ENCODE measurements around the gene SCNN1B. TPM values are rescaled to one million over a fixed set of nuclear protein-coding genes. Genes with fewer than 3 reads are reported as not detected.
"Not testable (repeated sequence)": the region's sequence is repeated elsewhere in the genome, so short reads cannot be mapped to it uniquely, and the experiment has no call there.

Gene SCNN1B, protein sequence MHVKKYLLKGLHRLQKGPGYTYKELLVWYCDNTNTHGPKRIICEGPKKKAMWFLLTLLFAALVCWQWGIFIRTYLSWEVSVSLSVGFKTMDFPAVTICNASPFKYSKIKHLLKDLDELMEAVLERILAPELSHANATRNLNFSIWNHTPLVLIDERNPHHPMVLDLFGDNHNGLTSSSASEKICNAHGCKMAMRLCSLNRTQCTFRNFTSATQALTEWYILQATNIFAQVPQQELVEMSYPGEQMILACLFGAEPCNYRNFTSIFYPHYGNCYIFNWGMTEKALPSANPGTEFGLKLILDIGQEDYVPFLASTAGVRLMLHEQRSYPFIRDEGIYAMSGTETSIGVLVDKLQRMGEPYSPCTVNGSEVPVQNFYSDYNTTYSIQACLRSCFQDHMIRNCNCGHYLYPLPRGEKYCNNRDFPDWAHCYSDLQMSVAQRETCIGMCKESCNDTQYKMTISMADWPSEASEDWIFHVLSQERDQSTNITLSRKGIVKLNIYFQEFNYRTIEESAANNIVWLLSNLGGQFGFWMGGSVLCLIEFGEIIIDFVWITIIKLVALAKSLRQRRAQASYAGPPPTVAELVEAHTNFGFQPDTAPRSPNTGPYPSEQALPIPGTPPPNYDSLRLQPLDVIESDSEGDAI
- not detected for polyA plus RNA-seq (2013, experiment 1 of 2; ENCODE audit: insufficient read length)
- 0.11 TPM for polyA plus RNA-seq (2013, experiment 2 of 2; ENCODE audit: insufficient read length)

DNA sequence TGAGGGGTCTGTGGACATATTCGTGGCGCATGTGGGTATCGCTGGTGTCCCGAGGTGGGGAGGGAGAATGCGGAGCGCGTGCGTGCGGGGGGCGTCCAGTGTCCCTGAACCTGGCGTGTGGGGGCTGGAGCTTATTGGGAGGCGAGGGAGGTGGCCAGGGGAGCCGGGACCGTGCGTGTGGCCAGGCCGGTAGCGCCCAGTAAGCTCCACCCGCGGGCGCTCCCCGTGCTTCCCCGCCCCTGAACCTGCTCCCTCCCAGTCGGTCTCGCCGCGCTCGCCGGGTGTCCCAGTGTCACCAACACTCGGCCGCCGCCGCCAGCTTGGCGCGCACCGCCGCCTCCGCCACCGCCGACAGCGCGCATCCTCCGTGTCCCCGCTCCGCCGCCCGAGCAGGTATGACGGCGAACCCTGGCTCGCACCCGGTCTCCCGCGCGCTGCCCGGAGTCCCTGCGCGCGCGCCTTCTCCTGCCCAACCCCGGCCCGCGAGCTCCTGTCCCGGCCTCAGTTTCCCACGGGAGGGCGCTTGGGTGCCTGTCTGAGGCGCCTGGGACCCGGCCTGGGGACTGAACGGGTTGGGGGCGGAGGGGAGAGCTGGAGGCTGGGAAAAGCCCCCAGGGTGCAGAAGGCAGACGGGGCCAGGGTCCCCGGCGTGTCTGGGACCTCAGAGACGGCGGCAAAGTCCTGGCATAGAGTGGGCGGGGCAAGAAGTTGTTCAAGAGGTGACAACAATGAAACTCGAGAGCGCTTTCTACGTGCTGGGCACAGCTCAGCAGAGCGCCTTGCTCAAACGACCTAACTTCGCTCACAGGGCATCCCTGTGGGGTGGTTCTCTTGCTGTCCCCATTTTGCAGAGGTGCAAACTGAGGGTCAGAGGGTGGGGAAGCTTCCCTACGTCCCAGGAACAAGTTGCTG lies at the start of gene SCNN1B:
TSS of gene SCNN1B (plus strand) at position 258 of the 912 bp plus-strand sequence. CDS start 46,298 bp downstream, outside the sequence.
- no peak for DNase-seq

DNA sequence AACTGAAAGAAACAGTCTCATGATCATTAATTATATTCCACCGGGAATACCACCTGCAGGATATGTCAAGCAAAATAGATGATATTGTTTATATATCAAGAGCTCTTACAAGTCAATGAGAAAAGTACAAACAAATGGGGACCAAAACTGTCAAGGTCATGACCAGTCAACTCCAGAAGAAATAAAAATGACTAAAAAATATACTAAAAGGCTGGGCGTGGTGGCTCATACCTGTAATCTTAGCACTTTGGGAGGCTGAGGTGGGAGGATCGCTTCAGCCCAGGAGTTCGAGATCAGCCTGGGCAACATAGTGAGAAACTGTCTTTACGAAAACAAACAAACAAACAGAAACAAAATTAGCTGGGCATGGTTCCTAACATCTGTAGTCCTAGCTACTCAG lies 49.8 kb upstream of the SCNN1B start:
- DNase-seq: no peak

DNA sequence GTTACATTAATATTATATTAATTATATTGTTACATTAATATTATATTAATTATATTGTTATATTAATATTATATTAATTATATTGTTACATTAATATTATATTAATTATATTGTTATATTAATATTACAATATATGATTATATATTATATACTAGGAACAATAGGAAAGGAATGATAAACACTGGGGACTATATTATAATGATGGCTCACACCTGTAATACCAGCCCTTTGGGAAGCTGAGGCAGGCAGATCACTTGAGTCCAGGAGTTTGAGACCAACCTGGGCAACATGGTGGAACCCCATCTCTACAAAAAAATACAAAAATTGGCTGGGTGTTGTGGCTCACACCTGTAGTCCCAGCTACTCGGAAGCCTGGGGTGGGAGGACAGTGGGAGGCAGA lies 48.5 kb upstream of the SCNN1B start:
- not testable (repeated sequence) for DNase-seq

DNA sequence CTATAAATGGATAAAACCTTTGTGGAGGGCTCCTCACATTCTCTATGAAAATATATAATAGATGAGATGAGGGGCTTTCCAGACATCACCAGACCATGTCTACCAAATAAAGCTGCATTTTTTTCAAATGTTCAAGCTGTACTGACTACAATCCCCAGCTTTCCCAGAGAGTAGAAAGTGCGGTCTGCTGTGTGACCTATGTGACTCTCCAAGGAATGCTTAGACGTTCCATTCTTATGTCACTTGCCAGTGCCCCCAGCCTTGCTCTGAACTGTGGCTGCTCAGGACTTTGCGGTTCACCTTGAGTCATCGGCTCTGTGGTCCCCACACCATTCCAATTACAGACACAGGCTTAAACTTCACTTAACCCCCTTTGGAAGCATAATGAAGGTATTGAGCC lies 47.8 kb upstream of the SCNN1B start:
- peak; percentile 44 for DNase-seq

DNA sequence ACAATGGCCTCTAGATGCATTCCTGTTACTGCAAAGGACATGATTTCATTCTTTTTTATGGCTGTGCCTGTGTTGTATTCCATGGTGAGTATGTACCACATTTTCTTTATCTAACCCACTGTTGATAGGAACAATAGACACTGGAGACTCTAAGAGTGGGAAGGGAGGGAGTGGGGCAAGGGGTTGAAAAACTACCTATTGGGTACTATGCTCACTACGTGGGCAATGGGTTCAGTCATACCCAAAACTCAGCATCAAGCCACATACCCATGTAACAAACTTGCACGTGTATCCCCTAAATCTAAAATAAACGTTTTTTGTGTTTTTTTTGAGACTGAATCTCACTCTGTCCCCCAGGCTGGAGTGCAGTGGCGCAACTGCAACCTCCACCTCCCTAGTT lies 47.1 kb upstream of the SCNN1B start:
- no peak for DNase-seq

DNA sequence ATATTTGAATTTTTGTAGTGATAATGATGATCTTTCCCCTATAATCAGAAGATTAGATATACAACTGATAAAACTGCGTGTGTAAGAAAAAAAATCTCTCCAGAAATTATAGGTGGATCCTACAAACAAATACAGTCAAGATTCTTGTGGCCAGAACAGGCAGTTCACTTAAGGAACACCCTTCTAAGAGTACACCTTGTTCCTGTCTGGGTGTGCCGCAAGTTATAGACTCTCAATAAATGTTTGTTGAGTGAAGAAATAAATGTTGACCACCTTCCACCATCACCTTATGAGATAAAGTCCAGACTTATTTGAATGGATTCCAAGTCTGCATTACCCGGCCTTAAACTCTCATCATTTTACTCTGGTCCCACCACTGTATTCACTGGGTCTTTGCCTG lies 45.7 kb upstream of the SCNN1B start:
- DNase-seq: no peak

DNA sequence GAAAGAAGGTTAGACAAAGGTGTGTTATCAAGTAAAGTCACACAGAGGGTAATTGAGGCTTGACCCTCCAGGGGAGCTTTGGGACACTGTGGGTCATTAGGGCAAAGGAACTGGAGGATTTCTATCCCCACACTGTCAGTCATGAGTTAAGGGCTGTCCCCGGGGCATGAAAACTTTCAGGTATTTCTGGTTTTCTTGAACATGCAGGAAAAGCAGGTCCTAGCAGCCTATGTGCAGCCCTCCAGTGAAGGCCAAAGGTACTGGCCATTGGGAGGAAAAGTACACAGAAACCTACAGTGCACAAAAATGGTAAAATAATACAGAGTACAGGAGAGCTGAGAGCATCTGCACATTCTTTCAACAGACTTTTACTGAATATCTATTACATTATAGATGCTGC lies 44.4 kb upstream of the SCNN1B start:
- no peak for DNase-seq

DNA sequence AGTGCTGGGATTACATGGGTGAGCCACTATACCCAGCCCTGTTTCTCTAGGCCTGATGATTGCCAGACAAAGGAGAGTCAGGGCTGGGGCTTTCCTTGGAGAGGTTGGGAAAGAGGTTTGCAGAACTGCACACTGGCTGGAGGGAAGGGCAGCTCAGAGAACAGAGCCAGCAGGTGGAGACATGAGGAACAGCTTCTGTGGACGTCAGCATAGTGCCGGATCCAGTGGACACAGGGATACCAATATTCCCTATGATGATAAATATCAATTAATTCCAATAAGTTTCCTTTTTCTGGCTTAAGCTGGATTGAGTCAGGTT lies 43.2 kb upstream of the SCNN1B start:
- DNase-seq: no peak

DNA sequence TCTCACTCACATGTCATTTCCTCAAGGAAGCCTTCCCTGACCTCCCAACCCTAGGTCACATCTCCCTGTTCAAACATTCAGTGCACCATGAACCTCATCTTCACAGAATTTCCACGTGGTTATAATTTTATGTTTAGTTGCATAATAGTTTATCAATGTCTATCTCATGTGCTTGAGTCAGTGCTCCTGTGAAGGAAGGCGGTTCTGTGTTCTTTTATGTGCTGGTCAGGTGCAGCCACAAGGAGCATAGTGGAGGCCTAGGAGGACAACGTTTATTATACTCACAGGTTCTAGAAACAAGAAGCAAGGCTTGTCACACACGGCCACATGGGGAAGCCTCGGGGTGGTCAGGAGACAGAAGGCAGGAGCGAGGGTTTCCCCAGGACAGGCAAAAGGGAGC lies 34.5 kb upstream of the SCNN1B start:
- DNase-seq: no peak

DNA sequence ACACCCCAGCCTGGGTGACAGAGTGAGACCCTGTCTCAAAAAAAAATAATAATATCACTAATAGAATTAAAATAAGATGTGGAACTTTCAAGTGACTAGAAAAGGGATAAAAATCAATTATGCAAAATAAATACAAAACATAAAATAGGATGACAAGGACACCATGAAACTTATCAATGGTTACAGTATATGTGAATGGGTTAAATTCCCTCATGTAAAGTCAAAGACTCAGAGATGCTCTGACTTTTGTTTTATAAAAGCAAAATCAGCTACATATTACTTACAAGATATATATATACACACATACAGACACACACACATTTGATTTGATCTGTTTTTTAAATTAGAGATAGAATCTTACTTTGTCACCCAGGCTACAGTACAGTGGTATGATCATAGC lies 33.5 kb upstream of the SCNN1B start:
- no peak for DNase-seq

DNA sequence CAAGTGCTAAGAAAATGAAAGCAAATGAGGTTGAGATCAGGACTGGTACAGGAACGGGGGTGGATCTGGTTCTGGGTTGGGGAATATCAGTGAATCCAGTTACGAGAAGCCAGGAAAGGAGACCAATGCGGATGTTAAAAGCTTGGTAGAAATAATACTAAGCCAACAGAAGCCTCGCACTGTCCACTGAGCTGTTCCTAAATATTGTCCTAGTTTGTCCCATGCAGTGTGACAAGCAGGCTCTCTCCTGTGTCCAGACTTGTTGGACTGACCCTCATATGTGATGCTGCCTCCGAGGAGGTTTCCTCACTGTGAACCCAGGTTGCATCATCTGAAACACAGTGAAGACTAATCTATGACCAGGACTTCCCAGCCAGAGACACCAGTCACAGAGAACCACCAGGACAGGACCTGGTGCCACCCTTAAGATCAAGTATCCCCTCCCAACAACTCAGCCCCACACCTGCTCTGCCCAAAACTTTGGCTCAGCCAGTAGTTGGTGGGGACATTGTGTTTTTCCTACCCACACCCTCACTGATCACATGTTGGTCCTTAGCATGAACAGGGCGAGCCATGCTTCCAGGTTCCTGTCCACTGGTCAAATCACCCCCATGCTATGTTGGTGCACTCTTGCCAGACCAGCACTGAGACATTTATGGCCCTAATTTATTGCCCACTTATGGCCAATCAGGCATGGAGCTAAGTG lies 32.7 kb upstream of the SCNN1B start:
- no peak for DNase-seq

DNA sequence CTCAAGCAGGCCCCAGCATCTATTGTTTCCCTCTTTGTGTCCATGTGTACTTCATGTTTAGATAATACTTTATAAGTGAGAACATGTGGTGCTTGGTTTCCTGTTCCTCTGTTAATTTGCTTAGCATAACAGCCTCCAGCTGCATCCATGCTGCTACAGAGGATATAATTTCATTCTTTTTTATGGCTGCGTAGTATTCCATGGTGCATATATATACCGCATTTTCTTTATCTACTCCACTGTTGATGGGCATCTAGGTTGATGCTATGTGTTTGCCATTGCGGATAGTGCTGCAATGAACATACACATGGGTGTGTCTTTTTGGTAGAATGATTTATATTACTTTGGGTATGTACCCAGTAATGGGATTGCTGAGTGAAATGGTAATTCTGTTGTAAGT lies 31.4 kb upstream of the SCNN1B start:
- DNase-seq: no peak

DNA sequence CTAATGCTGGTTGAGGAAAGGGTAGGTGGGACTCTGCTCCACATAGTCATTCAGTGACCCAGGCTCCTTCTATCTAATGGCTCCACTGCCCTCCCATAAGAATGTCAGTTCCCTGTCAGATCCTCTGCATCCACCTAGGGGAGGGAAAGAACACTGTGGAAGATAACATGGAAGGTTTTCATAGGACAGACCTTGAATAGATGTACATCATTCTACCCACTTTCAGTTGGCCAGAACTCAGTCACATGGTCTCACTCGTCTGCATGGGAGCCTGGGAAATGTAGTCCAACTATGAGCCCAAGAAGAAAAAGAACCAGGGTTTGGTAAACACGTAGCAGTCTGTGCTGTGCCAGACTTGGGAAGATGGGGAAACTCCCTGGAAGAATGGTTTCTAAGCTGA lies 27.1 kb upstream of the SCNN1B start:
- no peak for DNase-seq

DNA sequence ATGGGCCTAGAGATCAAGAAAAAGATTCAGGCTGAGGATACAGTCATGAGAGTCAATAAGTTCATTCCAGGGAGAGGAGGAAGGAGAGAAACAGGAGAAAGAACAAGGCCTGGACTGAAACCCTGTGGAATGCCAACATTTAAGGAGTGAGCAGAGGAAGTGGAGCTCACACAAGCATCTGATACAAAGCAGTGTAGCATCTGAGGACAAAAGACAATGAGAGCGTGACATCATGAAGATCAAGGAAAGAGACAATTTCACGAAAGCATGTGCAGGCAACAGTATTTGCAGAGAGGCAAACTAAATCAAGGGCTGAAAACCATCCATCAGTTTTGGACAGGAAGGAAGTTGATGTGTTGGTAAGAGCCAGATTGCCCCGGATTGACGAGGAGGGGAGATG lies 25.3 kb upstream of the SCNN1B start:
- no peak for DNase-seq

DNA sequence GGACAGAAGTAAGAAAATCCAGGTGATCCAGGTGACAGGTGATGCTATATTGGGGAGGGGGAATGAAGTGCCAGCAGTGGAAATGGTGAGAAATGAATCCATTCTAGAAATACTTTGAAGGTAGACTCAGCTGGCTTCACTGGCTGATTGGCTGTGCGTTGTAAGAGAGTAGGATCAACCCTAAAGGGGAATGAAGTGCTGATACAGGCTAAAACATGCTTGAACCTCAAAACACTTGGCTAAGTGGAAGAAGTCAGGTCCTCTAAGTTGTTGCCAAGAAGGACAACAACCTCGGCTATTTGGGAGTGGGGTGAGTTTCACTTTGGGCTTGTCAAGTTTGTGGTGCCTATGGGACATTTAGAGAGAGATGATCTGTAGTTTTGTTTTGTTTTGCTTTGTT lies 24.1 kb upstream of the SCNN1B start:
- DNase-seq: no peak

DNA sequence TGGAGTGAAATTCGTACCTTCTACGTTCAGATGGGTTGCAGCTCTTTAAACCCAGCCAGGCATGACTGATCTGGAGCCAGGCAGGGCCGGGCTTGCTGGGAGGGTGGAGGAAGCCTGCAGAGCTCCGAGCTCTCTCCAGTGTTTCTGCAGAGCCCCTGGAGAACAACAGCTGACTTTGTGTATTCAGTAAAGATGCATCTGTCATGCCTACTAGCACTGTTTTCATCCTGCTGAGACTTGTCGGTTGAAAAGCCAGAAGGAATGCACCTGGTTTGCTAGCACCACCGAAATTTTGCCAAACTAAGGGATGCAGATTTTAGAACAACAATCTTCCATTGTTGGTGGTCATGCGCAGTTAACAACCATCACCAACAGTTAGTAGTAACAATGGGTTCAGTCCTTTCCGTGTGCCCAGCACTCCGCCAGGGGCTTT lies 22.4 kb upstream of the SCNN1B start:
- DNase-seq: no peak

DNA sequence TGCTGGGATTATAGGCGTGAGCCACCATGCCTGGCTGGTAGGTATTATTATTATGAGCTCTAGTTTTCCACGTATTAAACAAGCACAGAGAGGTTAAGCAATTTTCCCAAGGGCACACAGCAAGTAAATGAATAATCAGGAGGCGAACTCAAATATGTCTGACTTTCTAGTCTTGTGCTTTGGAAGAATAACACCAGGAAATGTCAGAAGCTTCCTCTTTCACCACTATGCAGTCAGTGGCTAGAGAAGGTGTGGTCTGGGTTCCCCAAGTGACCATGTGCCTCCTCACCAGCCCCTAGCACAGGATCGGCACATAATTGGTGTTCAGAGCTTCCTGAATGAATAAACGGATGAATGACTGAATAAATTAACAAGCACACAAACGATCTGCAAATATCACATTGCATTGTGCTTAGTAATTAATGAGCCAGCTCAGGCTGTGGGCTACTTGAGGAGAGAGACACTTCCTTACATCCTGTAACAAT lies 21.6 kb upstream of the SCNN1B start:
- no peak for DNase-seq

DNA sequence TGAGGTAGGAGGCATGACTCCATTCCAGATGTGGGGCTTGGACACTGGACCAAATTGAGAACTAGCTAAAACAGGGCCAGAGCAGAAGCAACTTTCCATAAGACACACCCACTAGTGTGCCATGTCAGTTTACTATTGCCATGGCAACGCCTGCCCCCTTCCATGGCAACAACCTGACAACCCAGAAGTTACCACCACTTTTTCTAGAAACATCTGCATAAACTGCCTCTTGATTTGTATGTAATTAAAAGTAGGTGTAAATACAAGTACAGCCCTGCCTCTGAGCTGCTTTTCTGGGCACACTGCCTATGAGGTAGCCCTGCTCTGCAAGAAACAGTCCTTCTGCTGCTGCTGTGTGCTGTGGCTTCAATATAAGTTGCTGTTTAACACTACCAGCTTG lies 19.5 kb upstream of the SCNN1B start:
- no peak for DNase-seq

DNA sequence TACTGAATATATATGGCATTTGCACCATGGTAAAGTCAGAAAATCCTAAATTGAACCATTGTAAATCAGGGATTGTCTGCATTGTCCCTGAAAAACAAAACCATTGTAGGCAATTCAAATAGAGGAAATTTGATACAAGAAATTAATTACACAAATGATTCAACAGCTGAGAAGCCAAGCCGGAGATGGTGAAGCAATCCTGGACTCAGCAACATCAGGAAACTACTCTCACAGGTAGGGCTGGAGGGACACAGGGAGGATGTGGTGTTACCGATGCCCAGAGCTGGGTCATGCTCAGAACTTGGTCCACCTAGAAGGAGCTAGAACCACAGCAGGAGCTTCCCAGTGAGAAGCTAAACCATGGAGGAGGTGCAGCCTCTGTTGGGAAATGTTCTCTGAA lies 18.5 kb upstream of the SCNN1B start:
- no peak for DNase-seq

DNA sequence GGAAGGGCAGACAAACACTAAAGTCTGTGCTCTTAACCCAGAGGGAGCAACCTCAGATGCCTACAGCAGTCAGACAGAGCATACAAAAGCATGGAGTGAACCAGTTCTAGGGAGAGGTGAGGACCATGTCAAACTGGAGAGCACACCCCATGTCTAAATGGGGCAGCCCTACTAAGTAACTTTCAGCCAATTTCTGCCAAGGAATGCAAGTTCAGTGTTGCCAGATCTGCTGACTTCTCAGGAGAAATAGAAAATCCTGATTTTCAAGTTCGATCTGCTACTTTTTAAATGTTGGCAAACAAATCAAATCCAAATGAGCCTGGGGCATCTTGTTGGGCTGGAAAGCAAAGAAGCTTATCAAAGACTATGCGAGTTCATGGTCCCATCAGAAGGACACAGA lies 17.5 kb upstream of the SCNN1B start:
- DNase-seq: no peak

DNA sequence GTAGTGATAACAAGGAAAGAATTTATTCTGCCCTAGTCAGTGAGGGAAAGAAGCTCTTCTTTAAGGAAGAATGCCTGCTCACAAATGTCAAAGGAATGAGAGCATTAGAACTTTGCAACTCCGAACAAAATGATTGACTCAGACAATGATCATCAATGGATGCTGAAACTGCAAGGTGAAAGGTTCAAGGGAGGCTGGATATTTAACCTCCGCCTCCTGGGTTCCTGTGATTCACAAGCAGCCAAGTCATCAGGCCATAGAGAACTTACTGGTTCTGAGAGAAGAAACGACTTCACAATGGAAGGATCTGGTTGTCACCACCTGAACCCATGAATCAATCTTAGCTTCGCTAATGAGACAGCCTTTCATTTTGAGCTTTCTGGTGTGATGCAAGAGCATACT lies 16.0 kb upstream of the SCNN1B start:
- peak; percentile 36 for DNase-seq

DNA sequence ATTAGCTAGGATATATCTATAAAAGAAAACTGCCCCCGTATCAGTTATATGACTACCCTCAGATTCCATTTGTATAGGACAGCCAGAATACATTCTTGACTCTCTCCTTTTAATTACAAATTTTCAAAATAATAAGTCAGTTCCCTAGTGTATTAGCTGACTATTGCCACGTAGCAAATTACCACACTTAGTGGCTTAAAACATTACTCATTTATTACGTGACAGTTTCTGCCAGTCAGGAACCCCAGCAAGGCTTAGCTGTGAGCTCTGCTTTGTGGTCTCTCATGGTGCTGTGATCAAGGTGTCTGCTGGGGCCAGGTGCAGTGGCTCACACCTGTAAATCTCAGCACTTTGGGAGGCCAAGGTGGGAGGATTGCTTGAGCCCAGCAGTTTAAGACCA lies 13.9 kb upstream of the SCNN1B start:
- DNase-seq: no peak
